Stimulated activated naive CD8-positive, alpha-beta T cell treated with anti-CD3 and anti-CD28 coated beads, Interleukin-15, Interleukin-2, amounts not matched to agents 100 ng/mL and 50 ng/mL, for 24 hours (primary cell): ENCODE data around the gene PSMC5.

Experiments
- H3K27ac Mint-ChIP-seq: one replicate; pipeline ENCODE4 v1.8.0; 2021; ENCODE audit warnings: mild to moderate bottlenecking, mixed read lengths
- H3K27me3 Mint-ChIP-seq: one replicate; pipeline ENCODE4 v1.8.0; 2021; ENCODE audit warnings: mixed read lengths
- H3K36me3 Mint-ChIP-seq: one replicate; pipeline ENCODE4 v1.8.0; 2021; ENCODE audit warnings: low read depth, mixed read lengths
- H3K4me1 Mint-ChIP-seq: one replicate; pipeline ENCODE4 v1.8.0; 2021; ENCODE audit warnings: low read depth, mixed read lengths
- H3K4me3 Mint-ChIP-seq: one replicate; pipeline ENCODE4 v1.8.0; 2021; ENCODE audit warnings: mild to moderate bottlenecking, mixed read lengths
- H3K9me3 Mint-ChIP-seq: one replicate; pipeline ENCODE4 v1.8.0; 2021; ENCODE audit warnings: mixed read lengths

PSMC5 gene

GRCh38 chr17:63816123-63816522 is 11.1 kb upstream of the PSMC5 start:
- H3K4me1 Mint-ChIP-seq: peaks cover 9% of the 10 kb centered on the region
- H3K36me3 Mint-ChIP-seq: peaks cover 98% of the 10 kb centered on the region
- H3K4me3 Mint-ChIP-seq: no peak overlapping the region
- no peaks in the 10 kb centered on the region for H3K9me3 Mint-ChIP-seq
- H3K27ac Mint-ChIP-seq: peak overlapping the region; percentile 63
- H3K27me3 Mint-ChIP-seq: no peaks in the 10 kb centered on the region

- Mint-ChIP-seq H3K9me3 (no peaks in the 10 kb centered on the region), H3K4me3 (no peak overlapping the region), H3K36me3 (peaks cover 98% of the 10 kb centered on the region), H3K27ac (no peak overlapping the region), H3K27me3 (no peaks in the 10 kb centered on the region), H3K4me1 (peaks cover 11% of the 10 kb centered on the region)
Observed at GRCh38 chr17:63816669-63817068, 10.6 kb upstream of the PSMC5 start.

- Mint-ChIP-seq H3K36me3 (peaks cover 99% of the 10 kb centered on the region), H3K9me3 (no peaks in the 10 kb centered on the region), H3K4me1 (peaks cover 23% of the 10 kb centered on the region), H3K4me3 (no peak overlapping the region), H3K27ac (peak overlapping the region; percentile 42), H3K27me3 (no peaks in the 10 kb centered on the region)
Observed at GRCh38 chr17:63817736-63818385, 9.4 kb upstream of the PSMC5 start.

GRCh38 chr17:63819131-63819530 is 8.1 kb upstream of the PSMC5 start:
- Mint-ChIP-seq H3K36me3 (peaks cover 97% of the 10 kb centered on the region), H3K4me1 (peaks cover 36% of the 10 kb centered on the region), H3K9me3 (no peaks in the 10 kb centered on the region), H3K27me3 (no peaks in the 10 kb centered on the region), H3K4me3 (no peak overlapping the region), H3K27ac (peak overlapping the region; percentile 63)

GRCh38 chr17:63819585-63820537 is 7.4 kb upstream of the PSMC5 start:
- Mint-ChIP-seq H3K27ac (no peak overlapping the region), H3K4me1 (peaks cover 42% of the 10 kb centered on the region), H3K9me3 (no peaks in the 10 kb centered on the region), H3K4me3 (no peak overlapping the region), H3K27me3 (no peaks in the 10 kb centered on the region), H3K36me3 (peaks cover 96% of the 10 kb centered on the region)

- peaks cover 95% of the 10 kb centered on the region for H3K36me3 Mint-ChIP-seq
- H3K27ac Mint-ChIP-seq: peak overlapping the region; percentile 37
- no peak overlapping the region for H3K4me3 Mint-ChIP-seq
- H3K9me3 Mint-ChIP-seq: no peaks in the 10 kb centered on the region
- peaks cover 52% of the 10 kb centered on the region for H3K4me1 Mint-ChIP-seq
- no peaks in the 10 kb centered on the region for H3K27me3 Mint-ChIP-seq
Observed at GRCh38 chr17:63820963-63821561, 6.2 kb upstream of the PSMC5 start.

- Mint-ChIP-seq H3K9me3 (no peaks in the 10 kb centered on the region), H3K4me3 (no peak overlapping the region), H3K27ac (peak overlapping the region; percentile 37), H3K4me1 (peaks cover 58% of the 10 kb centered on the region), H3K36me3 (peaks cover 95% of the 10 kb centered on the region), H3K27me3 (no peaks in the 10 kb centered on the region)
Observed at GRCh38 chr17:63821804-63822203, 5.4 kb upstream of the PSMC5 start.

- H3K4me1 Mint-ChIP-seq: peaks cover 62% of the 10 kb centered on the region
- peak overlapping the region; percentile 27 for H3K27ac Mint-ChIP-seq
- H3K4me3 Mint-ChIP-seq: no peak overlapping the region
- H3K27me3 Mint-ChIP-seq: no peaks in the 10 kb centered on the region
- H3K36me3 Mint-ChIP-seq: peaks cover 90% of the 10 kb centered on the region
- H3K9me3 Mint-ChIP-seq: no peaks in the 10 kb centered on the region
Observed at GRCh38 chr17:63822537-63822936, 4.7 kb upstream of the PSMC5 start.

GRCh38 chr17:63823659-63824331 is 3.4 kb upstream of the PSMC5 start:
- Mint-ChIP-seq H3K27me3 (no peaks in the 10 kb centered on the region), H3K36me3 (peaks cover 87% of the 10 kb centered on the region), H3K9me3 (no peaks in the 10 kb centered on the region), H3K4me3 (peak overlapping the region; percentile 35), H3K4me1 (peaks cover 72% of the 10 kb centered on the region), H3K27ac (peak overlapping the region; percentile 78)

GRCh38 chr17:63824362-63824761 is 2.9 kb upstream of the PSMC5 start:
- H3K4me3 Mint-ChIP-seq: peak overlapping the region; percentile 35
- H3K36me3 Mint-ChIP-seq: peaks cover 87% of the 10 kb centered on the region
- no peaks in the 10 kb centered on the region for H3K9me3 Mint-ChIP-seq
- H3K27me3 Mint-ChIP-seq: no peaks in the 10 kb centered on the region
- peak overlapping the region; percentile 78 for H3K27ac Mint-ChIP-seq
- peaks cover 77% of the 10 kb centered on the region for H3K4me1 Mint-ChIP-seq

GRCh38 chr17:63826468-63827001 is 696 bp upstream of the PSMC5 start:
- peak overlapping the region; percentile 100 for H3K4me3 Mint-ChIP-seq
- H3K27me3 Mint-ChIP-seq: no peaks in the 10 kb centered on the region
- no peaks in the 10 kb centered on the region for H3K9me3 Mint-ChIP-seq
- peaks cover 88% of the 10 kb centered on the region for H3K4me1 Mint-ChIP-seq
- peaks cover 88% of the 10 kb centered on the region for H3K36me3 Mint-ChIP-seq
- peak overlapping the region; percentile 99 for H3K27ac Mint-ChIP-seq

- H3K9me3 Mint-ChIP-seq: no peaks in the 10 kb centered on the region
- peak overlapping the region; percentile 100 for H3K4me3 Mint-ChIP-seq
- peaks cover 86% of the 10 kb centered on the region for H3K4me1 Mint-ChIP-seq
- H3K27ac Mint-ChIP-seq: peak overlapping the region; percentile 99
- H3K36me3 Mint-ChIP-seq: peaks cover 85% of the 10 kb centered on the region
- no peaks in the 10 kb centered on the region for H3K27me3 Mint-ChIP-seq
Observed at GRCh38 chr17:63827801-63828221, 580 bp downstream of the PSMC5 start.

GRCh38 chr17:63828936-63829335 is 1.7 kb downstream of the PSMC5 start:
- Mint-ChIP-seq H3K4me1 (peaks cover 79% of the 10 kb centered on the region), H3K4me3 (peak overlapping the region; percentile 100), H3K9me3 (no peaks in the 10 kb centered on the region), H3K27me3 (no peaks in the 10 kb centered on the region), H3K36me3 (peaks cover 82% of the 10 kb centered on the region), H3K27ac (peak overlapping the region; percentile 99)

- Mint-ChIP-seq H3K4me1 (peaks cover 73% of the 10 kb centered on the region), H3K27ac (peak overlapping the region; percentile 75), H3K36me3 (peaks cover 83% of the 10 kb centered on the region), H3K9me3 (no peaks in the 10 kb centered on the region), H3K4me3 (no peak overlapping the region), H3K27me3 (no peaks in the 10 kb centered on the region)
Observed at GRCh38 chr17:63830278-63830677, 3.0 kb downstream of the PSMC5 start.
